ENCODE results near the gene DAB2IP. TPM values are rescaled to one million over a fixed set of nuclear protein-coding genes. Genes with fewer than 3 reads are reported as not detected.

The DAB2IP gene
- total RNA-seq, 4 donors from 2014 or later: 42.0 to 93.4 (median 47.9) TPM

- Histone ChIP-seq H3K9me3 (no peaks in the 10 kb centered on the region), H3K27me3 (no peaks in the 10 kb centered on the region), H3K4me1 (no peaks in the 10 kb centered on the region), H3K4me3 (no peak overlapping the region), H3K27ac (no peak overlapping the region), H3K36me3 (no peaks in the 10 kb centered on the region)
- WGBS, 2 donors (ENCODE audit: low coverage in 1 of 2): 80% methylated on average over 1 to 2 of the region's 3 CpGs
- no peak for TF ChIP-seq POLR2AphosphoS5 (IDR thresholded peaks at IDR 0.05)
- no peak for TF ChIP-seq CTCF (IDR thresholded peaks at IDR 0.05)
- no peak for TF ChIP-seq EP300 (IDR thresholded peaks at IDR 0.05)
- no peak for TF ChIP-seq POLR2A (IDR thresholded peaks at IDR 0.05)
- ATAC-seq: no peak
Observed at GRCh38 chr9:121830441-121831140, 179.2 kb downstream of the DAB2IP start.

- Histone ChIP-seq H3K36me3 (peaks cover 0 to 6% of the 10 kb centered on the region in 2 donors), H3K9me3 (no peaks in the 10 kb centered on the region), H3K4me3 (no peak overlapping the region), H3K27me3 (no peaks in the 10 kb centered on the region), H3K4me1 (no peaks in the 10 kb centered on the region), H3K27ac (no peak overlapping the region)
- ATAC-seq: no peak
- 92 to 96% methylated on average over 2 to 3 of the region's 3 CpGs for WGBS, 2 donors (ENCODE audit: low coverage in 1 of 2)
- TF ChIP-seq POLR2AphosphoS5 (IDR thresholded peaks at IDR 0.05) (no peak), CTCF (IDR thresholded peaks at IDR 0.05) (no peak), EP300 (IDR thresholded peaks at IDR 0.05) (no peak)
Observed at GRCh38 chr9:121831869-121832268, 180.4 kb downstream of the DAB2IP start.

GRCh38 chr9:121833061-121833460 is 181.6 kb downstream of the DAB2IP start:
- Histone ChIP-seq H3K4me1 (peaks cover 0 to 8% (median 0%) of the 10 kb centered on the region in 3 donors), H3K36me3 (peaks cover 0 to 6% of the 10 kb centered on the region in 2 donors), H3K27ac (no peak overlapping the region), H3K4me3 (no peak overlapping the region), H3K27me3 (no peaks in the 10 kb centered on the region), H3K9me3 (no peaks in the 10 kb centered on the region)
- no peak for TF ChIP-seq POLR2A (IDR thresholded peaks at IDR 0.05)
- TF ChIP-seq EP300 (IDR thresholded peaks at IDR 0.05): no peak
- no peak for TF ChIP-seq POLR2AphosphoS5 (IDR thresholded peaks at IDR 0.05)
- no peak for TF ChIP-seq CTCF (IDR thresholded peaks at IDR 0.05)
- no peak for ATAC-seq
- WGBS, 2 donors (ENCODE audit: low coverage in 1 of 2): 88 to 90% methylated on average over 3 to 4 of the region's 9 CpGs

Other genes starting within 250 kb of the DAB2IP start
- gene GGTA1, start 151.8 kb upstream of the DAB2IP start, total RNA-seq: 10 to 100 TPM in 1 of 4 donors, 1 to 10 TPM in 3; 5.1 to 22.2 (median 7.2) TPM